Nephron progenitor cell (in vitro differentiated cells): Measurements from ENCODE around the gene SLC23A2.
A peak's percentile ranks its signal among the peaks of the same experiment; 100 is the strongest.

Source experiments
- DNase-seq: peaks from one replicate; pipeline ENCODE4 v3.0.0; 2021
- H3K27ac Mint-ChIP-seq: 2 replicates; pipeline ENCODE4 v1.8.0; 2021; ENCODE audit warnings: mild to moderate bottlenecking, moderate library complexity, mixed read lengths
- H3K27me3 Mint-ChIP-seq: 2 replicates; pipeline ENCODE4 v1.8.0; 2021; ENCODE audit warnings: mild to moderate bottlenecking, low read depth, mixed read lengths; ENCODE audit not compliant: poor library complexity
- H3K36me3 Mint-ChIP-seq: 2 replicates; pipeline ENCODE4 v1.8.0; 2021; ENCODE audit warnings: low read depth, mixed read lengths
- H3K4me1 Mint-ChIP-seq: 2 replicates; pipeline ENCODE4 v1.8.0; 2021; ENCODE audit warnings: mixed read lengths
- H3K4me3 Mint-ChIP-seq: 2 replicates; pipeline ENCODE4 v1.8.0; 2021; ENCODE audit warnings: mild to moderate bottlenecking, moderate library complexity, mixed read lengths
- H3K9me3 Mint-ChIP-seq: 2 replicates; pipeline ENCODE4 v1.8.0; 2021; ENCODE audit warnings: mild to moderate bottlenecking, moderate library complexity, mixed read lengths
- CTCF ChIP-seq: fragments of 200-600 bp; sonication (generic); IDR thresholded peaks from 2 replicates; pipeline ENCODE4 v1.5.0; 2021; ENCODE audit warnings: antibody characterized with exemption

Gene SLC23A2

GRCh38 chr20:4937407-4938319, 63.6 kb downstream of the SLC23A2 start:
- Mint-ChIP-seq H3K27ac (peak overlapping the region; percentile 76), H3K4me3 (no peak overlapping the region), H3K36me3 (no peaks in the 10 kb centered on the region), H3K9me3 (no peaks in the 10 kb centered on the region), H3K27me3 (peaks cover 4% of the 10 kb centered on the region), H3K4me1 (peaks cover 20% of the 10 kb centered on the region)
- no peak for DNase-seq
- no peak for TF ChIP-seq CTCF

GRCh38 chr20:4936851-4937406, 64.4 kb downstream of the SLC23A2 start:
- Mint-ChIP-seq H3K9me3 (no peaks in the 10 kb centered on the region), H3K4me1 (peaks cover 17% of the 10 kb centered on the region), H3K4me3 (no peak overlapping the region), H3K36me3 (no peaks in the 10 kb centered on the region), H3K27me3 (peaks cover 4% of the 10 kb centered on the region), H3K27ac (no peak overlapping the region)
- TF ChIP-seq CTCF: no peak
- no peak for DNase-seq

GRCh38 chr20:4936392-4936850, 64.9 kb downstream of the SLC23A2 start:
- H3K27ac Mint-ChIP-seq: no peak overlapping the region
- TF ChIP-seq CTCF: no peak
- no peaks in the 10 kb centered on the region for H3K9me3 Mint-ChIP-seq

GRCh38 chr20:4932061-4932460, 69.2 kb downstream of the SLC23A2 start:
- TF ChIP-seq CTCF: no peak
- Mint-ChIP-seq H3K9me3 (no peaks in the 10 kb centered on the region), H3K27me3 (no peaks in the 10 kb centered on the region), H3K4me1 (peaks cover 7% of the 10 kb centered on the region), H3K4me3 (no peak overlapping the region), H3K36me3 (no peaks in the 10 kb centered on the region), H3K27ac (no peak overlapping the region)
- DNase-seq: no peak

More at GRCh38 chr20:4936392-4936850, 64.9 kb downstream of the SLC23A2 start:
- DNase-seq: no peak
- peaks cover 4% of the 10 kb centered on the region for H3K27me3 Mint-ChIP-seq
- no peaks in the 10 kb centered on the region for H3K36me3 Mint-ChIP-seq
- H3K4me3 Mint-ChIP-seq: no peak overlapping the region
- peaks cover 17% of the 10 kb centered on the region for H3K4me1 Mint-ChIP-seq

GRCh38 chr20:4929686-4930397, 71.5 kb downstream of the SLC23A2 start:
- Mint-ChIP-seq H3K27me3 (no peaks in the 10 kb centered on the region), H3K4me1 (peaks cover 19% of the 10 kb centered on the region), H3K9me3 (no peaks in the 10 kb centered on the region), H3K36me3 (no peaks in the 10 kb centered on the region), H3K27ac (no peak overlapping the region), H3K4me3 (no peak overlapping the region)
- no peak for DNase-seq
- TF ChIP-seq CTCF: no peak
